HUES6 (cell line): Measurements from ENCODE around the gene R3HDM4.

ENCODE experiments used
- H3K27ac ChIP-seq: 2 replicates; pipeline ENCODE4 v1.7.0; 2013; ENCODE audit warnings: low read depth, mild to moderate bottlenecking, low read length, inconsistent platforms
- H3K27me3 ChIP-seq: 2 replicates; pipeline ENCODE4 v1.6.1; 2013; ENCODE audit warnings: low read length; ENCODE audit not compliant: control insufficient read depth, insufficient read depth
- H3K36me3 ChIP-seq: 2 replicates; pipeline ENCODE4 v1.6.1; 2013; ENCODE audit warnings: low read length; ENCODE audit not compliant: control insufficient read depth, insufficient read depth
- H3K4me1 ChIP-seq: 2 replicates; pipeline ENCODE4 v1.6.1; 2013; ENCODE audit warnings: low read length; ENCODE audit not compliant: control insufficient read depth, insufficient read depth
- H3K4me3 ChIP-seq: 2 replicates; pipeline ENCODE4 v1.5.1; 2013; ENCODE audit warnings: low read depth, low read length
- H3K9ac ChIP-seq: one replicate; pipeline ENCODE4 v1.6.1; 2013; ENCODE audit warnings: mild to moderate bottlenecking, low read length
- H3K9me3 ChIP-seq: 2 replicates; pipeline ENCODE4 v1.6.1; 2013; ENCODE audit warnings: low read depth, low read length; ENCODE audit not compliant: control insufficient read depth, insufficient read depth

R3HDM4 gene

GRCh38 chr19:927780-928401 is 14.9 kb upstream of the R3HDM4 start:
- H3K9ac ChIP-seq = peak overlapping the region; percentile 78
- peaks cover 19% of the 10 kb centered on the region for H3K4me1 ChIP-seq
- peak overlapping the region; percentile 97; the same call in 1 of the 2 replicates for H3K27ac ChIP-seq
- peaks cover 36% of the 10 kb centered on the region for H3K36me3 ChIP-seq
- H3K9me3 ChIP-seq = no peaks in the 10 kb centered on the region
- H3K27me3 ChIP-seq = no peaks in the 10 kb centered on the region
- peak overlapping the region; percentile 65 for H3K4me3 ChIP-seq

DNA sequence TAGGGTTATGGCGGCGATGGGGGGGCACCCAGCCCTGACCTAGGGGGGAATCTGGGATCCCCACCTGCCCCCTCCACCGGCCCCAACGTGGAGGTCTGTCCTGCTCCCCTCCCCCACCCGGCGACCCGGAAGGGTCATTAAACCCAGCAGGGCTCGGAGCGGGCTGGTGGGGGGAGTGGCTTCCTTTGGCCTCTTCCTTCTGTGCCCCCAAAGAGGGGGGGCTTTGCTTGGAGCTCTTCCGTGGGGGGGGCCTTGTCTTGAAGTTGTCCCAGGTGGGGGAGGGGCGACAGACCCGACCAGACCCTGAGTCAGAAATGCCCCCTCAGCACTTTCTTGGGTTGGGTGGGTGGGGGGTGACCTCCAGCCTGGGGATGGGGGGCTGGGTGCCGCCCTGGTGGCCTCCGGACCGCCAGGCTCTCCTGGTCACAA is 14.3 kb upstream of the R3HDM4 start:
- H3K4me3 ChIP-seq = peak overlapping the region; percentile 65
- H3K9ac ChIP-seq = peak overlapping the region; percentile 78
- H3K27ac ChIP-seq = peak overlapping the region; percentile 97; the same call in 1 of the 2 replicates
- no peaks in the 10 kb centered on the region for H3K27me3 ChIP-seq
- H3K4me1 ChIP-seq = peaks cover 14% of the 10 kb centered on the region
- H3K36me3 ChIP-seq = peaks cover 31% of the 10 kb centered on the region
- H3K9me3 ChIP-seq = no peaks in the 10 kb centered on the region

- Histone ChIP-seq H3K27me3 (no peaks in the 10 kb centered on the region), H3K9me3 (no peaks in the 10 kb centered on the region), H3K27ac (peak overlapping the region; percentile 97; the same call in 1 of the 2 replicates), H3K36me3 (peaks cover 25% of the 10 kb centered on the region), H3K4me3 (peak overlapping the region; percentile 65), H3K9ac (peak overlapping the region; percentile 96), H3K4me1 (peaks cover 11% of the 10 kb centered on the region)
Measured at GRCh38 chr19:926589-927350, 13.8 kb upstream of the R3HDM4 start.

GRCh38 chr19:926323-926588 is 13.2 kb upstream of the R3HDM4 start:
- H3K36me3 ChIP-seq = peaks cover 22% of the 10 kb centered on the region
- peaks cover 11% of the 10 kb centered on the region for H3K4me1 ChIP-seq
- no peaks in the 10 kb centered on the region for H3K9me3 ChIP-seq
- peaks cover 3% of the 10 kb centered on the region for H3K27me3 ChIP-seq
- H3K27ac ChIP-seq = peak overlapping the region; percentile 97; the same call in 1 of the 2 replicates
- H3K9ac ChIP-seq = peak overlapping the region; percentile 96
- H3K4me3 ChIP-seq = peak overlapping the region; percentile 65

DNA sequence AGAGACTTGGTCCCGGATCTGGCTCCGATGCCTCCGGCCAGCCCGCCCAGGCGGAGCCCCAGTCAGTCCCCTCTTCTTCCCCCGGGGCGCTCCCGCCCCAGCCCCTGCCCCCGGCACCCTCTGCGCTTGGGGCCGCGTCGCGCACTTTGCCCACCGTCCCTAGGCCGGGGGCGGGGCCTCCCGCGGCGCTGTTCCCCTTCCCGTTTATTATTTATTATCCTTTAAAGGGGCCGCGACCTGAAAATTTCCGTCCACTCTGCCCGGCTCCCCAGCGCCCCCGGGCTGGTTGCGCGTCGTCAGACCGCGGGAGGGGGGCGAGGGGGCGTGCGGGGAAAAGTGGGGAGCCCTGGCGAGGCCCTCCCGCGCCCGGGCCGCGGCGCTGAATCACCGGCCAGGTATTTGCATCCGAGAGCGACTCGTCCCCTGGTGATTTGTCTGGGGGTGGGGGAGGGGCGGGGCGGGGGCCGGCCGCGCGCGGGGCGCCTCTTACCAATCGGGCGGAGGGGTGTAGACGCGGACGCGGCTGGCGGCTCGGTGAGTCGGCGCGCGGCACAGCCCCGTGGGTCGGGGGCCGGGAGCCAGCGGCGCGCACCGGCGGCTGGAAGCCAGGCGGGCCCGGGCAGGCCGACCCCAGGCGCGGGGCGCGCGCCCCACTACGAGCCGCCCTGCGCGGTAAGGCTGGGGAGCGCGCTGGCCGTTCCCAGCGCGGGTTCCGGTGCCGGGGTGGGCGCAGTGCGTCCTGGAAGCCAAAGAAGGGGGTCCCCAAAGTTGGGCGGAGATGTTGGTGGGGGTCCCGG is 12.7 kb upstream of the R3HDM4 start, which contains the start of gene ARID3A:
Gene ARID3A, plus strand, starts transcription at position 510 of the 797 bp plus-strand sequence. CDS start 3,494 bp downstream, outside the sequence.
- Histone ChIP-seq H3K4me3 (peak within 1 kb of the TSS; percentile 65), H3K27ac (peak within 1 kb of the TSS; percentile 98), H3K9me3 (no peaks in the 10 kb centered on the region), H3K9ac (peak within 1 kb of the TSS; percentile 96), H3K36me3 (peaks cover 17% of the 10 kb centered on the region), H3K27me3 (peaks cover 8% of the 10 kb centered on the region), H3K4me1 (peaks cover 11% of the 10 kb centered on the region)

GRCh38 chr19:925087-925525 is 12.1 kb upstream of the R3HDM4 start:
- Histone ChIP-seq H3K4me3 (peak overlapping the region; percentile 65), H3K36me3 (peaks cover 15% of the 10 kb centered on the region), H3K27ac (peak overlapping the region; percentile 98), H3K4me1 (peaks cover 11% of the 10 kb centered on the region), H3K27me3 (peaks cover 15% of the 10 kb centered on the region), H3K9me3 (no peaks in the 10 kb centered on the region), H3K9ac (peak overlapping the region; percentile 96)

DNA sequence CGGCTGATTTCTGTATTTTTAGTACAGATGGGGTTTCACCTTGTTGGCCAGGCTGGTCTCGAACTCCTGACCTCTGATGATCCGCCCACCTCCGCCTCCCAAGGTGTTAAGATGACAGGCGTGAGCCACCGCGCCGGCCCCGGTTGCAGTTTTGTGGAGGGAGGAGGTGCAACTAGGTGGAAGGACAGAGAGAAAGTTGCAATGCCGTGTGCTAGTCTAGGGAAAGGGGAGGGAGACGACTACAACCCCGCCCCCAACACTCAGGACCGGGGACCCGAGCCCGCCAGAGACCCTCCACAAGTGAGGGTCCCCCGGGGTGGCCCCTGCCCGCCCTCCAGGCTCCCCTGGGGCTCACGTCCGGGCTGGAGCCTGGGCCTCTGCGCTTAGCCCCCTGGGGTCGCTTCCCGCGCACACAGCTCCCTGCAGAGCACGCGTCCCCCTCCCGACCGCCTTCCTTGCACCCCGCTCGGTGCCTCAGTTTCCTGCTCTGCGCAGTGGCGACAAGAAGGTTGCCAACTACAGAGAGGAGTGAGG is 11.6 kb upstream of the R3HDM4 start:
- Histone ChIP-seq H3K36me3 (peaks cover 10% of the 10 kb centered on the region), H3K27ac (peak overlapping the region; percentile 98; the same call in 1 of the 2 replicates), H3K9ac (peak overlapping the region; percentile 96), H3K27me3 (peaks cover 20% of the 10 kb centered on the region), H3K9me3 (no peaks in the 10 kb centered on the region), H3K4me3 (peak overlapping the region; percentile 65), H3K4me1 (peaks cover 12% of the 10 kb centered on the region)

- Histone ChIP-seq H3K9me3 (no peaks in the 10 kb centered on the region), H3K27ac (no peak overlapping the region), H3K27me3 (peaks cover 54% of the 10 kb centered on the region), H3K4me3 (peak overlapping the region; percentile 63), H3K9ac (no peak overlapping the region), H3K4me1 (peaks cover 11% of the 10 kb centered on the region), H3K36me3 (no peaks in the 10 kb centered on the region)
Measured at GRCh38 chr19:920051-920864, 7.2 kb upstream of the R3HDM4 start.

GRCh38 chr19:919199-920050 is 6.4 kb upstream of the R3HDM4 start:
- Histone ChIP-seq H3K36me3 (no peaks in the 10 kb centered on the region), H3K27me3 (peaks cover 58% of the 10 kb centered on the region)

More at GRCh38 chr19:919199-920050, 6.4 kb upstream of the R3HDM4 start:
- H3K4me1 ChIP-seq = peaks cover 11% of the 10 kb centered on the region
- peak overlapping the region; percentile 63 for H3K4me3 ChIP-seq
- H3K27ac ChIP-seq = no peak overlapping the region
- H3K9ac ChIP-seq = no peak overlapping the region
- H3K9me3 ChIP-seq = no peaks in the 10 kb centered on the region
